Right cardiac atrium (tissue), 5 donors: Measurements from ENCODE around the gene ST8SIA1. TPM values are rescaled to one million over a fixed set of nuclear protein-coding genes. Genes with fewer than 3 reads are reported as not detected.

Experiments used
- ATAC-seq, 2 donors: fragments of 200-7000 bp; cut with Tn5 transposase; one replicate each; pipeline versions ENCODE4 v1.8.0 to v1.9.1; 2020; ENCODE audit warnings: moderate library complexity in 2 of 2, mild to moderate bottlenecking in 1 of 2
- DNase-seq, 3 donors: peaks; one replicate each; pipeline ENCODE4 v3.0.0-alpha.2; 2020
- H3K27ac ChIP-seq: one replicate; pipeline ENCODE4 v1.5.1; 2013; ENCODE audit warnings: mild to moderate bottlenecking, low read length, control low read depth, moderate library complexity
- H3K27me3 ChIP-seq: one replicate; pipeline ENCODE4 v1.6.1; 2013; ENCODE audit not compliant: control insufficient read depth, insufficient read depth
- H3K4me1 ChIP-seq: one replicate; pipeline ENCODE4 v1.6.1; 2013; ENCODE audit warnings: low read length; ENCODE audit not compliant: control insufficient read depth, insufficient read depth
- H3K4me3 ChIP-seq: one replicate; pipeline ENCODE4 v1.5.1; 2013; ENCODE audit warnings: low read length, control low read depth
- H3K9me3 ChIP-seq: one replicate; pipeline ENCODE4 v1.6.1; 2013; ENCODE audit warnings: low read length; ENCODE audit not compliant: control insufficient read depth
- WGBS: extraction: QIAGEN DNeasy Blood & Tissue Kit; methylation state at CpG from one replicate; pipeline ENCODE4 v1.1.7; 2013; 5-methylcytosine and 5-hydroxymethylcytosine counted together
- intact Hi-C, 4 donors: fragments of 100-400 bp; cut with DNase I; formaldehyde crosslinking; loops; one replicate each; pipeline versions ENCODE4 v1.11.0 to v1.14.0; 2022 to 2023
- polyA plus RNA-seq: library from polyadenylated mRNA; stranded (reverse); fragments of 200-250 nt; gene quantifications from one replicate; pipeline ENCODE4 v1.2.3, GENCODE V29; 2013
- total RNA-seq, 4 donors: library from RNA; stranded (reverse); fragmentation: NEBNext Ultra II Directional; extraction: Animal tissue kit (Norgen Biotek cat#: 25700); gene quantifications; one replicate each; pipeline ENCODE4 v1.2.1, GENCODE V29; 2021
- donor health status: healthy with polysubstance abuse.
- donor health status: DM: no; HTN: yes; CAD: no.
- donor health status: DM: no; HTN: no; CAD: no.
- donor health status: DM: no; HTN: yes; CAD: no; lungs with severe emphysema.
- donor health status: DM: yes; HTN: yes; CAD: no.

The ST8SIA1 gene
- total and polyA plus RNA-seq, 5 donors = 3.0 to 9.6 (median 6.3) TPM

GRCh38 chr12:22329621-22330020, 4.9 kb downstream of the ST8SIA1 start:
- H3K4me1 ChIP-seq = no peaks in the 10 kb centered on the region
- no peak for DNase-seq

GRCh38 chr12:22325218-22325617, 9.3 kb downstream of the ST8SIA1 start:
- WGBS = 63% methylated on average over 4 of the region's 4 CpGs
- Histone ChIP-seq H3K9me3 (no peaks in the 10 kb centered on the region), H3K27ac (no peak overlapping the region), H3K4me3 (no peak overlapping the region), H3K4me1 (no peaks in the 10 kb centered on the region), H3K27me3 (no peaks in the 10 kb centered on the region)
- ATAC-seq = no peak
- intact Hi-C loops = no loop called here
- DNase-seq = no peak

More at GRCh38 chr12:22329621-22330020, 4.9 kb downstream of the ST8SIA1 start:
- H3K27ac ChIP-seq = no peak overlapping the region
- no peaks in the 10 kb centered on the region for H3K9me3 ChIP-seq
- intact Hi-C loops = loop anchor here in 2 of 4 donors (5.0 to 10.0 kb wide), 2 partner anchors 113 to 225 kb away; no protein-coding TSS in a partner anchor
- ATAC-seq = no peak
- H3K4me3 ChIP-seq = no peak overlapping the region
- no peaks in the 10 kb centered on the region for H3K27me3 ChIP-seq
- 70% methylated on average over 4 of the region's 4 CpGs for WGBS

- H3K4me3 ChIP-seq = no peak overlapping the region
- WGBS = 93% methylated on average over 6 of the region's 6 CpGs
- H3K9me3 ChIP-seq = no peaks in the 10 kb centered on the region
- ATAC-seq (no peak), DNase-seq (no peak)
- H3K27ac ChIP-seq = no peak overlapping the region
- no peaks in the 10 kb centered on the region for H3K27me3 ChIP-seq
- no peaks in the 10 kb centered on the region for H3K4me1 ChIP-seq
- intact Hi-C loops = no loop called here
Observed at GRCh38 chr12:22322091-22322490, 12.4 kb downstream of the ST8SIA1 start.

GRCh38 chr12:22321638-22322037, 12.9 kb downstream of the ST8SIA1 start:
- ATAC-seq = peak in 1 of 2 donors; percentile 53

GRCh38 chr12:22321018-22321605, 13.4 kb downstream of the ST8SIA1 start:
- intact Hi-C loops = no loop called here
- no peak for ATAC-seq
- Histone ChIP-seq H3K4me3 (no peak overlapping the region), H3K27me3 (no peaks in the 10 kb centered on the region), H3K9me3 (no peaks in the 10 kb centered on the region), H3K27ac (no peak overlapping the region), H3K4me1 (no peaks in the 10 kb centered on the region)
- 90% methylated on average over 11 of the region's 11 CpGs for WGBS
- DNase-seq = no peak

More at GRCh38 chr12:22321638-22322037, 12.9 kb downstream of the ST8SIA1 start:
- peak in 2 of 3 donors; percentile 55 to 59 for DNase-seq
- Histone ChIP-seq H3K4me1 (no peaks in the 10 kb centered on the region), H3K9me3 (no peaks in the 10 kb centered on the region), H3K4me3 (no peak overlapping the region), H3K27me3 (no peaks in the 10 kb centered on the region), H3K27ac (no peak overlapping the region)
- 62% methylated on average over 2 of the region's 2 CpGs for WGBS
- intact Hi-C loops = no loop called here

GRCh38 chr12:22318108-22318737, 16.3 kb downstream of the ST8SIA1 start:
- Histone ChIP-seq H3K4me3 (no peak overlapping the region), H3K9me3 (no peaks in the 10 kb centered on the region), H3K27me3 (no peaks in the 10 kb centered on the region), H3K27ac (no peak overlapping the region), H3K4me1 (peaks cover 2% of the 10 kb centered on the region)
- ATAC-seq = peak in 1 of 2 donors; percentile 29
- intact Hi-C loops = no loop called here
- DNase-seq = no peak
- 70% methylated on average over 4 of the region's 4 CpGs for WGBS

GRCh38 chr12:22313963-22314330, 20.6 kb downstream of the ST8SIA1 start:
- peak overlapping the region; percentile 50 for H3K27ac ChIP-seq
- ATAC-seq = no peak
- intact Hi-C loops = no loop called here
- no peak overlapping the region for H3K4me3 ChIP-seq
- H3K4me1 ChIP-seq = peaks cover 2% of the 10 kb centered on the region
- H3K27me3 ChIP-seq = no peaks in the 10 kb centered on the region
- H3K9me3 ChIP-seq = no peaks in the 10 kb centered on the region
- 91% methylated on average over 2 of the region's 2 CpGs for WGBS
- no peak for DNase-seq

GRCh38 chr12:22313286-22313962, 21.1 kb downstream of the ST8SIA1 start:
- ATAC-seq = peak; percentile 56 to 67
- intact Hi-C loops = no loop called here
- no peaks in the 10 kb centered on the region for H3K9me3 ChIP-seq
- DNase-seq = no peak
- H3K4me3 ChIP-seq = no peak overlapping the region
- 73% methylated on average over 4 of the region's 4 CpGs for WGBS
- peaks cover 2% of the 10 kb centered on the region for H3K4me1 ChIP-seq
- H3K27me3 ChIP-seq = no peaks in the 10 kb centered on the region
- H3K27ac ChIP-seq = no peak overlapping the region

- DNase-seq (peak; percentile 71 to 90 (median 79)), ATAC-seq (peak; percentile 90 to 92)
- 47% methylated on average over 5 of the region's 5 CpGs for WGBS
- Histone ChIP-seq H3K27me3 (no peaks in the 10 kb centered on the region), H3K9me3 (no peaks in the 10 kb centered on the region), H3K27ac (no peak overlapping the region), H3K4me3 (no peak overlapping the region), H3K4me1 (peaks cover 2% of the 10 kb centered on the region)
- intact Hi-C loops = no loop called here
Observed at GRCh38 chr12:22312336-22312735, 22.2 kb downstream of the ST8SIA1 start.

- ATAC-seq = no peak
Observed at GRCh38 chr12:22310709-22311108, 23.8 kb downstream of the ST8SIA1 start.

GRCh38 chr12:22310275-22310674, 24.2 kb downstream of the ST8SIA1 start:
- DNase-seq = no peak
- intact Hi-C loops = no loop called here
- WGBS = 63% methylated on average over 2 of the region's 2 CpGs

More at GRCh38 chr12:22310709-22311108, 23.8 kb downstream of the ST8SIA1 start:
- Histone ChIP-seq H3K9me3 (no peaks in the 10 kb centered on the region), H3K4me3 (no peak overlapping the region), H3K4me1 (peaks cover 4% of the 10 kb centered on the region), H3K27ac (no peak overlapping the region), H3K27me3 (no peaks in the 10 kb centered on the region)
- 70% methylated on average over 2 of the region's 2 CpGs for WGBS
- intact Hi-C loops = no loop called here
- no peak for DNase-seq

More at GRCh38 chr12:22310275-22310674, 24.2 kb downstream of the ST8SIA1 start:
- H3K27ac ChIP-seq = peak overlapping the region; percentile 36
- H3K4me1 ChIP-seq = peaks cover 4% of the 10 kb centered on the region
- no peaks in the 10 kb centered on the region for H3K9me3 ChIP-seq
- H3K4me3 ChIP-seq = no peak overlapping the region
- no peak for ATAC-seq
- no peaks in the 10 kb centered on the region for H3K27me3 ChIP-seq
